ENCODE data around the gene MSI2.
A peak's percentile ranks its signal among the peaks of the same experiment; 100 is the strongest.

The MSI2 gene

DNA sequence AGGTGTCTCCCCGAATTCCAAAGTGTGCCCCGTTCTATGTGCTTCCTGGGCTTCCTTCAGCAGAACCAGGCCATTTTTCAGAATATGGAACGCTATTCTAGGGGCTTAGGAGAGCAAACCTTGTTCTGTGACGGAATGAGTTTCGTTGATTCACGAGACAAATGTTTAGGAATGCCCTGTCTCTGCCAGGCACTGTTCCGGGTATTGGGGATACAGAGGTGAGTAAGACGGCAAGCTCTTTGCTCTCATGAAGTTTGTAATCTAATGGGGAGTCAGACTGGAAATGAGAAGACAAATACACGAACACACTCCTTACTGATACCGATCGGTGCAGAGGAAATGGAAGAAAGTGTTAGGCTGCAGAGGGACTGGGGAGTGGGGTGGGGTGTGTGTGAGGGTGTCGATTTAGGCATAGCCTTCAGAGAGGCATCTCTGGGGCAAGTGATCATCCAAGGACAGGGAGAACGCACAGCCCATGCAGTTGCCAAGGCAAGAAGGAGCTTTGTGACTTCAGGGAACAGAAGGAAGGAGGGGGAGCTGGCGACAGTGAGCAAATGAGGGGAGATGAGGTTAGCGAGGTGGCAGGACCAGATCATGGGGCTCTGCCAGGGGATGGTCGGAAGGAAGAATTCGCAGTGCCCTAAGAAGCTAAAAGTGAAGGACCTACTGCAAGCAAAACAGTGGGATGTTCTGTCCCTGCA lies 189.6 kb downstream of the MSI2 start:
- H4K20me1 ChIP-seq (ENCODE audit: control insufficient read depth, insufficient read depth, low read depth, low read length), result peaks cover 4% of the 10 kb centered on the region
- H3K79me2 ChIP-seq (ENCODE audit: control insufficient read depth, low read length), result peaks cover 45% of the 10 kb centered on the region
- no peak overlapping the region for H3K4me3 ChIP-seq (ENCODE audit: low read length)
- H3K4me1 ChIP-seq (ENCODE audit: control insufficient read depth, low read length), result peaks cover 60% of the 10 kb centered on the region
- no peak overlapping the region for H3K27ac ChIP-seq (ENCODE audit: low read depth, low read length)
- H3K9me2 ChIP-seq (replicated peaks; ENCODE audit: control insufficient read depth, low read length), result no peaks in the 10 kb centered on the region
- H3K9me3 ChIP-seq (ENCODE audit: control insufficient read depth, insufficient read depth, low read length), result no peaks in the 10 kb centered on the region
- no peaks in the 10 kb centered on the region for H3K27me3 ChIP-seq (ENCODE audit: control insufficient read depth, low read length)
- no peak overlapping the region for H3K4me2 ChIP-seq (ENCODE audit: low read length)
- peaks cover 7% of the 10 kb centered on the region; the same call in 1 of the 2 replicates for H3K36me3 ChIP-seq (ENCODE audit: control insufficient read depth, low read length)
- no peak for TF ChIP-seq CTCF (IDR thresholded peaks at IDR 0.05; ENCODE audit: low read depth, low read length, poor library complexity, severe bottlenecking)
- no peak for TF ChIP-seq EZH2phosphoT487 (IDR thresholded peaks at IDR 0.05; ENCODE audit: borderline replicate concordance, low read length)
- H3F3A ChIP-seq (ENCODE audit: control insufficient read depth, insufficient read depth), result 0 out of 2 replicates have a peak, but pooled peaks cover 3% of the 10 kb centered on the region

DNA sequence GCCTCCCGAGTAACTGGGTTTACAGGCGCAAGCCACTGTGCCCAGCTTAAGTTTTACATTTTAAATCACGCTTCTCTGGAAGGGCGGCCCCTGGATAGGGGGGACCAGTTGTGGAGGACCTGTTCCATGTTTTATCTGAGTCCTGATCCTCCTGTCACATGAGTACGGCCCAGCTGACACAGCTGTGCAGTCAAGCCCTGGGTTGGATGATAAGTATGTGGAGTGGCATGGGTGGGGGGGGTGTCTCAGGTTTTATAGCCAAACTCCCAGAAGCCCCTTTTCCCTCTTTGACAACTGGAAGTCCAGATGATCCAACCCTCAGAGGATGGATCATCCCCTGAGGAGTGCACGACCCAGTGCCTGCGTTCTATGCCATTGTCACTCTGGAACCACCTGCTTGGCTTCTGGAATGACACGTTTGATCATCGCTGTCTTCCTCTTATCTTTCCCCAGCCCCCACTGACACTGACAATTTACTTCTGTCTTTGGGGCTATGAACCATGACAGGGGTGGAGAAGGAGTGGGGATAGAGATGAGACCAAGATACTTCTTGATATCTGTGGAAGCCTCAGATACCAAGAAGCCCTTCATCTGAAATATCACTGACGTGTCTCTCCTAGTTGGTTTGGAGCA lies 191.2 kb downstream of the MSI2 start:
- peaks cover 4% of the 10 kb centered on the region for H4K20me1 ChIP-seq (ENCODE audit: control insufficient read depth, insufficient read depth, low read depth, low read length)
- H3K9me2 ChIP-seq (replicated peaks; ENCODE audit: control insufficient read depth, low read length), result no peaks in the 10 kb centered on the region
- peaks cover 31% of the 10 kb centered on the region for H3K79me2 ChIP-seq (ENCODE audit: control insufficient read depth, low read length)
- no peak overlapping the region for H3K27ac ChIP-seq (ENCODE audit: low read depth, low read length)
- H3F3A ChIP-seq (ENCODE audit: control insufficient read depth, insufficient read depth), result 0 out of 2 replicates have a peak, but pooled peaks cover 3% of the 10 kb centered on the region
- H3K9me3 ChIP-seq (ENCODE audit: control insufficient read depth, insufficient read depth, low read length), result no peaks in the 10 kb centered on the region
- TF ChIP-seq EZH2phosphoT487 (IDR thresholded peaks at IDR 0.05; ENCODE audit: borderline replicate concordance, low read length), result no peak
- no peak for TF ChIP-seq CTCF (IDR thresholded peaks at IDR 0.05; ENCODE audit: low read depth, low read length, poor library complexity, severe bottlenecking)
- H3K4me2 ChIP-seq (ENCODE audit: low read length), result 0 out of 2 replicates have a peak overlapping the region, but pooled peaks have one; percentile 7
- peaks cover 7% of the 10 kb centered on the region; the same call in 1 of the 2 replicates for H3K36me3 ChIP-seq (ENCODE audit: control insufficient read depth, low read length)
- peaks cover 45% of the 10 kb centered on the region for H3K4me1 ChIP-seq (ENCODE audit: control insufficient read depth, low read length)
- no peaks in the 10 kb centered on the region for H3K27me3 ChIP-seq (ENCODE audit: control insufficient read depth, low read length)
- no peak overlapping the region for H3K4me3 ChIP-seq (ENCODE audit: low read length)

DNA sequence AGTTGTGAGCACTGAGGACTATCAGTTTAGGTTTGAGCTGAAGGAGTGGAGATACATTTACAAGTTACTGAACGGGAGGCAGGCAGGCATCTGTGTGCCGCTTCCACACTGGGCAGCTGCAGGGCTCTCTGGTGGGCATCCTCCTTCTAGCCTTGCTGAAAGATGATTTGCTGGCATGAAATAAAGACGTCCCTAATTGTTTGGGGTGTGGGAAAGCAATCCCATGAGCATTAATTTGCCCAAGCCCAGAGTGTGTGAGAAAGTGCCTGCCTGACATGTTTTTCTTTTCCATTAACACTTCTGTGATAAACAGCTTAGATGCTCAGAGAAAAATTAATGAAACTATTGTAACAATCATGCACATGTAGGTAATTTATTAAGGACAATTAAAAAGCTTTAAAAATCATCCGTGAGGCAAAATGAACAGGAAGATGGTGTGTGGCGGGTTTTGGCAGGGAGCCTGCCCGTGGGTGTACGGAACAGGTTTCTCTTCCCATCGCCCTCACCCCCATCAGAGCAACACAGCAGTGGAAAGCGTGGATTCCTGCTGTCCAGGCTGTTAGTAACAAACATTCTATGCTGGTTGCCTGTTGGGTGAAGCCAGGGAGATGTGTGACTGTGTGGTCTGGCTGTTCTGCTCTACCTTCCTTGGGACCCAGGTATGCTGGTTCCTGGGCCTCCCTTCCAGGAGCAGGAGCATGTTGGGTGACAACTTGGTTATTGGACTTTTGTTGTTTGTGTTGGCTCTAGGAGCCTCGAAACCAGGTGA lies 191.9 kb downstream of the MSI2 start:
- peaks cover 4% of the 10 kb centered on the region for H4K20me1 ChIP-seq (ENCODE audit: control insufficient read depth, insufficient read depth, low read depth, low read length)
- no peak overlapping the region for H3K4me2 ChIP-seq (ENCODE audit: low read length)
- H3K4me1 ChIP-seq (ENCODE audit: control insufficient read depth, low read length), result peaks cover 38% of the 10 kb centered on the region

More for the DNA sequence above, 191.9 kb downstream of the MSI2 start:
- no peak for TF ChIP-seq EZH2phosphoT487 (IDR thresholded peaks at IDR 0.05; ENCODE audit: borderline replicate concordance, low read length)
- TF ChIP-seq CTCF (IDR thresholded peaks at IDR 0.05; ENCODE audit: low read depth, low read length, poor library complexity, severe bottlenecking), result no peak
- 0 out of 2 replicates have a peak, but pooled peaks cover 3% of the 10 kb centered on the region for H3F3A ChIP-seq (ENCODE audit: control insufficient read depth, insufficient read depth)
- no peaks in the 10 kb centered on the region for H3K27me3 ChIP-seq (ENCODE audit: control insufficient read depth, low read length)
- H3K36me3 ChIP-seq (ENCODE audit: control insufficient read depth, low read length), result peaks cover 7% of the 10 kb centered on the region; the same call in 1 of the 2 replicates
- H3K79me2 ChIP-seq (ENCODE audit: control insufficient read depth, low read length), result peaks cover 28% of the 10 kb centered on the region
- H3K4me3 ChIP-seq (ENCODE audit: low read length), result no peak overlapping the region
- H3K9me2 ChIP-seq (replicated peaks; ENCODE audit: control insufficient read depth, low read length), result no peaks in the 10 kb centered on the region
- H3K9me3 ChIP-seq (ENCODE audit: control insufficient read depth, insufficient read depth, low read length), result no peaks in the 10 kb centered on the region
- no peak overlapping the region for H3K27ac ChIP-seq (ENCODE audit: low read depth, low read length)

Data from DOHH2 (cell line).